ENCODE measurements around the gene PLXNA4.

GRCh38 chr7:132190683-132191082 is 385.6 kb downstream of the PLXNA4 start:
- no peak for TF ChIP-seq CTCF (IDR thresholded peaks at IDR 0.05 in 8 of 11, conservative IDR thresholded peaks at IDR 0.05 in 3 of 11)
- no peak for TF ChIP-seq POLR2A (IDR thresholded peaks at IDR 0.05)
- TF ChIP-seq POLR2AphosphoS5 (IDR thresholded peaks at IDR 0.05) = no peak
